WTC11 (cell line): ENCODE data around the gene GLIPR2.
"Not testable (repeated sequence)": the region's sequence is repeated elsewhere in the genome, so short reads cannot be mapped to it uniquely, and the experiment has no call there.

Experiments used
- ETV6 ChIP-seq: sonication (generic); formaldehyde crosslinking; IDR thresholded peaks from 2 replicates; pipeline ENCODE4 v1.8.1; 2022; ENCODE audit warnings: mild to moderate bottlenecking, missing genetic modification reagents
- GRHL2 ChIP-seq: fragments of 250-450 bp; sonication (Bioruptor Pico); IDR thresholded peaks from 2 replicates; pipeline ENCODE4 v1.8.0; 2022; ENCODE audit warnings: mild to moderate bottlenecking, moderate library complexity; ENCODE audit not compliant: insufficient replicate concordance, severe bottlenecking
- JUN ChIP-seq: sonication (generic); formaldehyde crosslinking; IDR thresholded peaks from 2 replicates; pipeline ENCODE4 v1.8.0; 2023; ENCODE audit warnings: mild to moderate bottlenecking, missing genetic modification reagents
- NFATC4 ChIP-seq: fragments of 250-450 bp; sonication (Bioruptor Pico); IDR thresholded peaks from 2 replicates; pipeline ENCODE4 v1.9.0; 2021; ENCODE audit warnings: mild to moderate bottlenecking
- TCF7 ChIP-seq: sonication (generic); formaldehyde crosslinking; IDR thresholded peaks from 2 replicates; pipeline ENCODE4 v1.8.0; 2022; ENCODE audit warnings: mild to moderate bottlenecking, low read depth, missing genetic modification reagents, moderate library complexity
- ZBTB21 ChIP-seq: sonication (generic); formaldehyde crosslinking; IDR thresholded peaks from 2 replicates; pipeline ENCODE4 v1.8.1; 2023; ENCODE audit warnings: mild to moderate bottlenecking, missing genetic modification reagents, borderline replicate concordance
- ZNF232 ChIP-seq: sonication (generic); formaldehyde crosslinking; IDR thresholded peaks from 2 replicates; pipeline ENCODE4 v1.8.0; 2022; ENCODE audit warnings: mild to moderate bottlenecking, missing genetic modification reagents
- ZNF671 ChIP-seq: fragments of 250-450 bp; sonication (Bioruptor Pico); IDR thresholded peaks from 2 replicates; pipeline ENCODE4 v1.8.0; 2021; ENCODE audit warnings: mild to moderate bottlenecking
- TF ChIP-seq, protein P1 (sequence below): fragments of 200-600 bp; IDR thresholded peaks from 2 replicates; pipeline ENCODE4 v1.8.0; 2022; ENCODE audit warnings: antibody characterized with exemption
- TF ChIP-seq, protein P2 (sequence below): sonication (generic); formaldehyde crosslinking; IDR thresholded peaks from 2 replicates; pipeline ENCODE4 v1.8.0; 2022; ENCODE audit warnings: mild to moderate bottlenecking, missing genetic modification reagents
- TF ChIP-seq, protein P3 (sequence below): sonication (generic); formaldehyde crosslinking; IDR thresholded peaks from 2 replicates; pipeline ENCODE4 v1.8.1; 2023; ENCODE audit warnings: mild to moderate bottlenecking, missing genetic modification reagents
- TF ChIP-seq, protein P4 (sequence below): sonication (generic); formaldehyde crosslinking; IDR thresholded peaks from 2 replicates; pipeline ENCODE4 v1.8.1; 2023; ENCODE audit warnings: mild to moderate bottlenecking, moderate library complexity, missing genetic modification reagents

DNA sequence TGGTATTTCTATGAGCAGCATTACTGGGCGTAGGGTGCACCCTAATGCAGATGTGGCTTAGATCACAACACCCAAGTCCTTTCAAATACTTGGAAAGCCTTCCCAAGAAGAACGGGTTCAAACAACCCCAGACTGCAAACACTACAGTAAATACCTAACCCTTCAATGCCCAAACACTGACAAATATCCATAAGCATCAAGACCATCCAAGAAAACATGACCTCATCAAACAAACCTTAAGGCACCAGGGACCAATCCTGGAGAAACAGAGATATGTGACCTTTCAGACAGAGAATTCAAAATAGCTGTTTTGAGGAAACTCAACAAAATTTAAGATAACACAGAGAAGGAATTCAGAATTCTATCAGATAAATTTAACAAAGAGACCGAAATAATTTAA is 38.7 kb downstream of the GLIPR2 start:
- not testable (repeated sequence) for TF ChIP-seq JUN (CRISPR knock-in tag); GRHL2 (CRISPR knock-in tag); NFATC4 (CRISPR knock-in tag); ZNF671 (CRISPR knock-in tag); TCF7 (CRISPR knock-in tag); ETV6; ZNF232 (CRISPR knock-in tag); ZBTB21
- TF ChIP-seq, protein P1, sequence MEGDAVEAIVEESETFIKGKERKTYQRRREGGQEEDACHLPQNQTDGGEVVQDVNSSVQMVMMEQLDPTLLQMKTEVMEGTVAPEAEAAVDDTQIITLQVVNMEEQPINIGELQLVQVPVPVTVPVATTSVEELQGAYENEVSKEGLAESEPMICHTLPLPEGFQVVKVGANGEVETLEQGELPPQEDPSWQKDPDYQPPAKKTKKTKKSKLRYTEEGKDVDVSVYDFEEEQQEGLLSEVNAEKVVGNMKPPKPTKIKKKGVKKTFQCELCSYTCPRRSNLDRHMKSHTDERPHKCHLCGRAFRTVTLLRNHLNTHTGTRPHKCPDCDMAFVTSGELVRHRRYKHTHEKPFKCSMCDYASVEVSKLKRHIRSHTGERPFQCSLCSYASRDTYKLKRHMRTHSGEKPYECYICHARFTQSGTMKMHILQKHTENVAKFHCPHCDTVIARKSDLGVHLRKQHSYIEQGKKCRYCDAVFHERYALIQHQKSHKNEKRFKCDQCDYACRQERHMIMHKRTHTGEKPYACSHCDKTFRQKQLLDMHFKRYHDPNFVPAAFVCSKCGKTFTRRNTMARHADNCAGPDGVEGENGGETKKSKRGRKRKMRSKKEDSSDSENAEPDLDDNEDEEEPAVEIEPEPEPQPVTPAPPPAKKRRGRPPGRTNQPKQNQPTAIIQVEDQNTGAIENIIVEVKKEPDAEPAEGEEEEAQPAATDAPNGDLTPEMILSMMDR: not testable (repeated sequence)
- TF ChIP-seq, protein P2, sequence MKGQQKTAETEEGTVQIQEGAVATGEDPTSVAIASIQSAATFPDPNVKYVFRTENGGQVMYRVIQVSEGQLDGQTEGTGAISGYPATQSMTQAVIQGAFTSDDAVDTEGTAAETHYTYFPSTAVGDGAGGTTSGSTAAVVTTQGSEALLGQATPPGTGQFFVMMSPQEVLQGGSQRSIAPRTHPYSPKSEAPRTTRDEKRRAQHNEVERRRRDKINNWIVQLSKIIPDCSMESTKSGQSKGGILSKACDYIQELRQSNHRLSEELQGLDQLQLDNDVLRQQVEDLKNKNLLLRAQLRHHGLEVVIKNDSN (CRISPR knock-in tag): not testable (repeated sequence)
- TF ChIP-seq, protein P3, sequence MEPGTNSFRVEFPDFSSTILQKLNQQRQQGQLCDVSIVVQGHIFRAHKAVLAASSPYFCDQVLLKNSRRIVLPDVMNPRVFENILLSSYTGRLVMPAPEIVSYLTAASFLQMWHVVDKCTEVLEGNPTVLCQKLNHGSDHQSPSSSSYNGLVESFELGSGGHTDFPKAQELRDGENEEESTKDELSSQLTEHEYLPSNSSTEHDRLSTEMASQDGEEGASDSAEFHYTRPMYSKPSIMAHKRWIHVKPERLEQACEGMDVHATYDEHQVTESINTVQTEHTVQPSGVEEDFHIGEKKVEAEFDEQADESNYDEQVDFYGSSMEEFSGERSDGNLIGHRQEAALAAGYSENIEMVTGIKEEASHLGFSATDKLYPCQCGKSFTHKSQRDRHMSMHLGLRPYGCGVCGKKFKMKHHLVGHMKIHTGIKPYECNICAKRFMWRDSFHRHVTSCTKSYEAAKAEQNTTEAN (CRISPR knock-in tag): not testable (repeated sequence)
- TF ChIP-seq, protein P4, sequence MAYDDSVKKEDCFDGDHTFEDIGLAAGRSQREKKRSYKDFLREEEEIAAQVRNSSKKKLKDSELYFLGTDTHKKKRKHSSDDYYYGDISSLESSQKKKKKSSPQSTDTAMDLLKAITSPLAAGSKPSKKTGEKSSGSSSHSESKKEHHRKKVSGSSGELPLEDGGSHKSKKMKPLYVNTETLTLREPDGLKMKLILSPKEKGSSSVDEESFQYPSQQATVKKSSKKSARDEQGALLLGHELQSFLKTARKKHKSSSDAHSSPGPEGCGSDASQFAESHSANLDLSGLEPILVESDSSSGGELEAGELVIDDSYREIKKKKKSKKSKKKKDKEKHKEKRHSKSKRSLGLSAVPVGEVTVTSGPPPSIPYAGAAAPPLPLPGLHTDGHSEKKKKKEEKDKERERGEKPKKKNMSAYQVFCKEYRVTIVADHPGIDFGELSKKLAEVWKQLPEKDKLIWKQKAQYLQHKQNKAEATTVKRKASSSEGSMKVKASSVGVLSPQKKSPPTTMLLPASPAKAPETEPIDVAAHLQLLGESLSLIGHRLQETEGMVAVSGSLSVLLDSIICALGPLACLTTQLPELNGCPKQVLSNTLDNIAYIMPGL (CRISPR knock-in tag): not testable (repeated sequence)
